Measurements from ENCODE around the gene REXO4. TPM values are rescaled to one million over a fixed set of nuclear protein-coding genes. Genes with fewer than 3 reads are reported as not detected.

REXO4 gene
- total and polyA plus RNA-seq, 9 of the 15 experiments (the other 6 are each of a cell fraction or from before 2014, with no cell fraction given) = 3.4 to 72.9 (median 31.1) TPM

- TF ChIP-seq REST (IDR thresholded peaks at IDR 0.05; ENCODE audit: borderline replicate concordance) = no peak
- no peak for TF ChIP-seq REST (CRISPR knock-in tag; IDR thresholded peaks at IDR 0.05; ENCODE audit: low read depth)
Observed at GRCh38 chr9:133464638-133465037, 46.8 kb upstream of the REXO4 start (continued).
